Measurements from ENCODE around the gene DEPDC7. TPM values are rescaled to one million over a fixed set of nuclear protein-coding genes. Genes with fewer than 3 reads are reported as not detected.

Gene DEPDC7
- total and polyA plus RNA-seq, 2 donors from 2014 or later: 2.4 to 11.0 TPM

GRCh38 chr11:32987851-32988250 is 27.8 kb upstream of the DEPDC7 start:
- intact Hi-C loops (cut with DNase I): no loop called here
- no peak for FAIRE-seq

GRCh38 chr11:32990481-32990880 is 25.2 kb upstream of the DEPDC7 start:
- no peak for DNase-seq
- no peaks in the 10 kb centered on the region for H3K36me3 ChIP-seq (ENCODE audit: control insufficient read depth in 2 of 3, insufficient read depth in 3 of 3, low read length in 3 of 3)
- H3K9me3 ChIP-seq (ENCODE audit: control insufficient read depth in 2 of 3, insufficient read depth in 1 of 3, low read length in 3 of 3): peaks cover 0 to 12% (median 5%) of the 10 kb centered on the region in 3 donors
- H3K9ac ChIP-seq (ENCODE audit: low read length in 3 of 3): no peak overlapping the region
- no peak overlapping the region for H3K4me3 ChIP-seq (ENCODE audit: low read length in 3 of 3)
- FAIRE-seq: no peak
- no peaks in the 10 kb centered on the region for H3K27me3 ChIP-seq (ENCODE audit: control insufficient read depth, insufficient read depth, low read length)
- TF ChIP-seq CTCF (IDR thresholded peaks at IDR 0.05; ENCODE audit: borderline replicate concordance, extremely low read depth, insufficient read depth): no peak
- H3K4me1 ChIP-seq (ENCODE audit: control insufficient read depth in 2 of 3, insufficient read depth in 2 of 3, low read depth in 1 of 3, low read length in 3 of 3): no peaks in the 10 kb centered on the region
- intact Hi-C loops (cut with DNase I): no loop called here
- H3K27ac ChIP-seq (ENCODE audit: low read depth in 2 of 2, low read length in 2 of 2): no peak overlapping the region

More at GRCh38 chr11:32987851-32988250, 27.8 kb upstream of the DEPDC7 start:
- no peaks in the 10 kb centered on the region for H3K4me1 ChIP-seq (ENCODE audit: control insufficient read depth in 2 of 3, insufficient read depth in 2 of 3, low read depth in 1 of 3, low read length in 3 of 3)
- H3K36me3 ChIP-seq (ENCODE audit: control insufficient read depth in 2 of 3, insufficient read depth in 3 of 3, low read length in 3 of 3): no peaks in the 10 kb centered on the region
- no peak overlapping the region for H3K9ac ChIP-seq (ENCODE audit: low read length in 3 of 3)
- peaks cover 0 to 12% (median 5%) of the 10 kb centered on the region in 3 donors for H3K9me3 ChIP-seq (ENCODE audit: control insufficient read depth in 2 of 3, insufficient read depth in 1 of 3, low read length in 3 of 3)
- DNase-seq: no peak
- H3K4me3 ChIP-seq (ENCODE audit: low read length in 3 of 3): no peak overlapping the region
- H3K27me3 ChIP-seq (ENCODE audit: control insufficient read depth, insufficient read depth, low read length): no peaks in the 10 kb centered on the region
- H3K27ac ChIP-seq (ENCODE audit: low read depth in 2 of 2, low read length in 2 of 2): no peak overlapping the region
- no peak for TF ChIP-seq CTCF (IDR thresholded peaks at IDR 0.05; ENCODE audit: borderline replicate concordance, extremely low read depth, insufficient read depth)

- Histone ChIP-seq H3K27ac (ENCODE audit: low read depth in 2 of 2, low read length in 2 of 2) (no peak overlapping the region), H3K4me1 (ENCODE audit: control insufficient read depth in 2 of 3, insufficient read depth in 2 of 3, low read depth in 1 of 3, low read length in 3 of 3) (no peaks in the 10 kb centered on the region), H3K27me3 (ENCODE audit: control insufficient read depth, insufficient read depth, low read length) (no peaks in the 10 kb centered on the region), H3K4me3 (ENCODE audit: low read length in 3 of 3) (no peak overlapping the region), H3K36me3 (ENCODE audit: control insufficient read depth in 2 of 3, insufficient read depth in 3 of 3, low read length in 3 of 3) (no peaks in the 10 kb centered on the region), H3K9me3 (ENCODE audit: control insufficient read depth in 2 of 3, insufficient read depth in 1 of 3, low read length in 3 of 3) (peaks cover 0 to 12% (median 5%) of the 10 kb centered on the region in 3 donors), H3K9ac (ENCODE audit: low read length in 3 of 3) (no peak overlapping the region)
- no peak for DNase-seq
- no peak for TF ChIP-seq CTCF (IDR thresholded peaks at IDR 0.05; ENCODE audit: borderline replicate concordance, extremely low read depth, insufficient read depth)
- FAIRE-seq: no peak
- intact Hi-C loops (cut with DNase I): no loop called here
These were observed 24.3 kb upstream of the DEPDC7 start for GRCh38 chr11:32991427-32991826.

- Histone ChIP-seq H3K4me3 (ENCODE audit: low read length in 3 of 3) (no peak overlapping the region), H3K9me3 (ENCODE audit: control insufficient read depth in 2 of 3, insufficient read depth in 1 of 3, low read length in 3 of 3) (peaks cover 0 to 12% (median 5%) of the 10 kb centered on the region in 3 donors), H3K27ac (ENCODE audit: low read depth in 2 of 2, low read length in 2 of 2) (no peak overlapping the region), H3K36me3 (ENCODE audit: control insufficient read depth in 2 of 3, insufficient read depth in 3 of 3, low read length in 3 of 3) (no peaks in the 10 kb centered on the region), H3K27me3 (ENCODE audit: control insufficient read depth, insufficient read depth, low read length) (no peaks in the 10 kb centered on the region), H3K4me1 (ENCODE audit: control insufficient read depth in 2 of 3, insufficient read depth in 2 of 3, low read depth in 1 of 3, low read length in 3 of 3) (no peaks in the 10 kb centered on the region), H3K9ac (ENCODE audit: low read length in 3 of 3) (no peak overlapping the region)
- no peak for DNase-seq
- no peak for FAIRE-seq
- intact Hi-C loops (cut with DNase I): no loop called here
- TF ChIP-seq CTCF (IDR thresholded peaks at IDR 0.05; ENCODE audit: borderline replicate concordance, extremely low read depth, insufficient read depth): no peak
These were observed 23.8 kb upstream of the DEPDC7 start for GRCh38 chr11:32991898-32992297.

All from kidney (tissue), 14 donors.